DOHH2 (cell line): ENCODE data around the gene SVIL.

Source experiments
- CTCF ChIP-seq: fragments of 200-600 bp; sonication (generic); IDR thresholded peaks from one replicate; pipeline ENCODE4 v1.5.1; 2014; ENCODE audit warnings: antibody characterized with exemption, mild to moderate bottlenecking, low read depth, low read length; ENCODE audit not compliant: poor library complexity, severe bottlenecking
- EZH2phosphoT487 ChIP-seq: fragments of 200-600 bp; sonication (generic); IDR thresholded peaks from 2 replicates; pipeline ENCODE4 v1.6.1; 2017; ENCODE audit warnings: borderline replicate concordance, mild to moderate bottlenecking, antibody characterized with exemption, low read length, moderate library complexity, mixed read lengths

- TF ChIP-seq CTCF (no peak), EZH2phosphoT487 (no peak)
These were observed 32.4 kb upstream of the SVIL start for GRCh38 chr10:29667191-29667590.
